ENCODE results near the gene MAP3K2. TPM values are rescaled to one million over a fixed set of nuclear protein-coding genes. Genes with fewer than 3 reads are reported as not detected.

The MAP3K2 gene
- total RNA-seq, 1 donor from 2014 or later: 42.2 TPM

DNA sequence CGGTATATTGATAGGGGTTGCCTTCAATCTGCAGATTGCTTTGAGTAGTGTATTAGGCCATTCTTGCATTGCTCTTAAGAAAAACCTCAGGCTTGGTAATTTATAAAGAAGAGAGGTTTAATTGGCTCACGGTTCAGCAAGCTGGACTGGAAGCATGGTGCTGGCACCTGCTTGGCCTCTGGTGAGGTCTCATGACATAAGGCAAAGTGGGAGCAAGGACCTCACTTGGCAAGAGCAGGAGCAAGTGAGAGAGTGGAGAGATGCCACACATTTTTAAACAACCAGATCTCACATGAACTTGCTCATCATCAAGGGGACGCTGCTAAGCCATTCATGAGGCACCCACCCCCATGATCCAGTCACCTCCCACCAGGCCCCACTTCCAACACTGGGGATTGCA, 4.9 kb downstream of the MAP3K2 start:
- TF ChIP-seq, protein P1, sequence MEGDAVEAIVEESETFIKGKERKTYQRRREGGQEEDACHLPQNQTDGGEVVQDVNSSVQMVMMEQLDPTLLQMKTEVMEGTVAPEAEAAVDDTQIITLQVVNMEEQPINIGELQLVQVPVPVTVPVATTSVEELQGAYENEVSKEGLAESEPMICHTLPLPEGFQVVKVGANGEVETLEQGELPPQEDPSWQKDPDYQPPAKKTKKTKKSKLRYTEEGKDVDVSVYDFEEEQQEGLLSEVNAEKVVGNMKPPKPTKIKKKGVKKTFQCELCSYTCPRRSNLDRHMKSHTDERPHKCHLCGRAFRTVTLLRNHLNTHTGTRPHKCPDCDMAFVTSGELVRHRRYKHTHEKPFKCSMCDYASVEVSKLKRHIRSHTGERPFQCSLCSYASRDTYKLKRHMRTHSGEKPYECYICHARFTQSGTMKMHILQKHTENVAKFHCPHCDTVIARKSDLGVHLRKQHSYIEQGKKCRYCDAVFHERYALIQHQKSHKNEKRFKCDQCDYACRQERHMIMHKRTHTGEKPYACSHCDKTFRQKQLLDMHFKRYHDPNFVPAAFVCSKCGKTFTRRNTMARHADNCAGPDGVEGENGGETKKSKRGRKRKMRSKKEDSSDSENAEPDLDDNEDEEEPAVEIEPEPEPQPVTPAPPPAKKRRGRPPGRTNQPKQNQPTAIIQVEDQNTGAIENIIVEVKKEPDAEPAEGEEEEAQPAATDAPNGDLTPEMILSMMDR (IDR thresholded peaks at IDR 0.05; ENCODE audit: insufficient read depth, low read length, poor library complexity, severe bottlenecking): no peak
- no peaks in the 10 kb centered on the region for H3K27me3 ChIP-seq (ENCODE audit: control insufficient read depth, insufficient read depth, low read length)
- no peaks in the 10 kb centered on the region for H3K36me3 ChIP-seq (ENCODE audit: control insufficient read depth, insufficient read depth, low read length)
- no peak overlapping the region for H3K4me3 ChIP-seq (ENCODE audit: low read depth, low read length)
- no peak for DNase-seq (ENCODE audit: low read depth)

DNA sequence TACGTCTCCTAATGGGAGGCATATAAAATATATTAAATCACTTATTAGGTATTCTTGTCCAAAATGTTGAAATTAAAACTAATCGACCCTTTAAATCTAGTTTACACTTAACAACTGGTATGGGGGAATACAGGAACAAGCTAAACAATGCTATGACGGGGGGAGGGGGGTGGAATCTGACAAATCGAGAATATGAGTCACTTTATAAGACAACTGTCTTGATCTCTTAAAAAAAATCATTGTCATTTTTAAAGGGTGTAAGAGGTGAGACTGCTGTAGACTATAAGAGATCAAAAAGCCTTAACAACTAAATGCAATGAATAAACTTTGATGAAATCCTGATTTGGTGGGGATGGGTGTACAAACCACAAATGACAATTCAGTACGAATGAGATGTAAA, 6.0 kb downstream of the MAP3K2 start:
- TF ChIP-seq, protein P1 (IDR thresholded peaks at IDR 0.05; ENCODE audit: insufficient read depth, low read length, poor library complexity, severe bottlenecking): no peak
- H3K27me3 ChIP-seq (ENCODE audit: control insufficient read depth, insufficient read depth, low read length): no peaks in the 10 kb centered on the region
- DNase-seq (ENCODE audit: low read depth): no peak
- no peak overlapping the region for H3K4me3 ChIP-seq (ENCODE audit: low read depth, low read length)
- no peaks in the 10 kb centered on the region for H3K36me3 ChIP-seq (ENCODE audit: control insufficient read depth, insufficient read depth, low read length)

DNA sequence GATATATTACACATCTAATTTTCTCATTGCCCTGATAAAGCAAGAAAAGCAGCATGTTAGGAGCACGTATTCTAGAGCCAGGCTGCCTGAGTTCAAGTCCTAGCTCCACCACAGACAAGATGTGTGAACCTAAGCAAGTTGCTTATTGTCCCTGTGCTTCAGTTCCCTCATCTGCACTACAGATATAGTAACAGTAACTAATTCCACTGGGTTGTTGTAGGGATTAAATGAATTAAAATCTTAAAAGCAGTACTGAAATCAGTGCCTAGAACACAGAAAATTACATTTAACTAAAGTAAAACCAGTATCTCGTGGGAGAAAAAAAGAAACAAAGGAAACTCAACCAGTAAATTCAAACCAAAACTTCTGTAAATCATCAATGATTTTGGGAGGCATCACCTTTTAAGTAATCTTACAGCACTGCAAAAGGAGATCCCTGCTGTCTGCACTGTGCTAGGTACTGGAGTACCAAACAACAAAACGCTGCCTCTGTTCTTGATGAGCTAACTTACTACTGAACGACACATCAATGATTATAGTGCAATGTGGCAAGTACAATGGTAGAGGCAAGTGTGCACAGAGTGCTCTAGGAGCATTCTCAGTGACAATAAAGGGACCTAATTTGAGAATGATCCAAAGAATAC, 7.9 kb downstream of the MAP3K2 start:
- no peak overlapping the region for H3K4me3 ChIP-seq (ENCODE audit: low read depth, low read length)

DNA sequence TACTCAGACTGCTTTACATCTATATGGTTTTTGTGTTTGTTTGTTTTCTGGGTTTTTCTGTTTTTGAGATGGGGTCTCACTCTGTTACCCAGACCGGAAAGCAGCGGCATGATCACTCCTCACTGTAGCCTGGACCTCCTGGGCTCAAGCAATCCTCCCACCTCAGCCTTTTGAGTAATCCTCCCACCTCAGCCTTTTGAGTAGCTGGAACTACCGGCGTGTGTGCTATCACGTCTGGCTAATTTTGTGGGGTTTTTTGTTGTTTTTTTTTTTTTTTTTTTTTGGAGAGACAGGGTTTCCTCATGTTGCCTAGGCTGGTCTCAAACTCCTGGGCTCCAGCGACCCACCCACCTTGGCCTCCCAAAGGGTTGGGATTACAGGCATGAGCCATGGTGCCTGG, 9.1 kb downstream of the MAP3K2 start:
- DNase-seq (ENCODE audit: low read depth): no peak
- no peaks in the 10 kb centered on the region for H3K27me3 ChIP-seq (ENCODE audit: control insufficient read depth, insufficient read depth, low read length)
- no peaks in the 10 kb centered on the region for H3K36me3 ChIP-seq (ENCODE audit: control insufficient read depth, insufficient read depth, low read length)
- TF ChIP-seq, protein P1 (IDR thresholded peaks at IDR 0.05; ENCODE audit: insufficient read depth, low read length, poor library complexity, severe bottlenecking): no peak
- no peak overlapping the region for H3K4me3 ChIP-seq (ENCODE audit: low read depth, low read length)

More for the DNA sequence above, 7.9 kb downstream of the MAP3K2 start:
- TF ChIP-seq, protein P1 (IDR thresholded peaks at IDR 0.05; ENCODE audit: insufficient read depth, low read length, poor library complexity, severe bottlenecking): no peak
- no peaks in the 10 kb centered on the region for H3K27me3 ChIP-seq (ENCODE audit: control insufficient read depth, insufficient read depth, low read length)
- H3K36me3 ChIP-seq (ENCODE audit: control insufficient read depth, insufficient read depth, low read length): no peaks in the 10 kb centered on the region
- no peak for DNase-seq (ENCODE audit: low read depth)

DNA sequence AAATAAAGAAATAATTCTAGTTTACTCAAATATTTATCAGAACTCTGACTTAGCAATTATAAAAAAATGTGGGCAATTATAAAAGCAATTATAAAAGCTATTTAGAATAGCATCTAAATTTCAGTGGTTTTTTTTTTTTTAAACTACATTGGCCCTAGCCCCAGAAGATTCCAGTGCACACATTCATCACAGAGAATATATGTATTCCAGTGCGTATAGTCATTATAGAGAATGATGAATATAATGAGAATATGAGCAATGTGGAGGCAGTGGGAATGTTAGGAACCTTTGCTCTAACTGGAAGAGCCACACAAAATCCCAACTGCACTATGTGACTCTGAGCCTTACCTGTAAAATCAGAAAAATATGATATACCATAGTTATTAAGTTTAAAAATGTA, 10.5 kb downstream of the MAP3K2 start:
- Histone ChIP-seq H3K27me3 (ENCODE audit: control insufficient read depth, insufficient read depth, low read length) (no peaks in the 10 kb centered on the region), H3K4me3 (ENCODE audit: low read depth, low read length) (no peak overlapping the region), H3K36me3 (ENCODE audit: control insufficient read depth, insufficient read depth, low read length) (no peaks in the 10 kb centered on the region)
- DNase-seq (ENCODE audit: low read depth): no peak
- TF ChIP-seq, protein P1 (IDR thresholded peaks at IDR 0.05; ENCODE audit: insufficient read depth, low read length, poor library complexity, severe bottlenecking): no peak

DNA sequence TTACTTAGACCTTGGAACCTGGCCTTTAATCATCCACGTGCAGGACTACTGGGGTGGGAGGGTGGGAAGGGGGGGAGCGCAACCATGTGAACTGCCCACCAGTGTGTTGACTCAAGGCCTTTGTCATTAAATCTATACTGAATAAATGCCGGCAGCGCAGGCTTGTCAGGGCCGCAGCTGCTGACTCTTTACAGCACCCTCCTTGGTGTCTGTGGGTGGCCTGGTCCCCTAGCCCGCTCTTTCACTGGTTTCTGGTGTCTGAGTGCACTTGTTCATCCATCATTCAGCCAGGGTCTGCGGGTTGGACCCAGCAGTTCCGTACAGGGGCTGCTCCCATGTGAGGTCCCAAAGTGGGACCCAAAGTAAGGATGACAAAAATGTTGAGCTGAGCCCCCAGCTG, 11.5 kb downstream of the MAP3K2 start:
- DNase-seq (ENCODE audit: low read depth): no peak
- H3K4me3 ChIP-seq (ENCODE audit: low read depth, low read length): no peak overlapping the region
- H3K36me3 ChIP-seq (ENCODE audit: control insufficient read depth, insufficient read depth, low read length): no peaks in the 10 kb centered on the region
- TF ChIP-seq, protein P1 (IDR thresholded peaks at IDR 0.05; ENCODE audit: insufficient read depth, low read length, poor library complexity, severe bottlenecking): no peak
- no peaks in the 10 kb centered on the region for H3K27me3 ChIP-seq (ENCODE audit: control insufficient read depth, insufficient read depth, low read length)
